Stimulated activated naive CD8-positive, alpha-beta T cell treated with anti-CD3 and anti-CD28 coated beads, Interleukin-15, amount 100 ng/mL, for 72 hours (primary cell): ENCODE results near the gene TESK2.
A peak's percentile ranks its signal among the peaks of the same experiment; 100 is the strongest.
"Not testable (repeated sequence)": the region's sequence is repeated elsewhere in the genome, so short reads cannot be mapped to it uniquely, and the experiment has no call there.

Experiments used
- ATAC-seq: fragments of 150-1000 bp; cut with Tn5 transposase; 2 replicates; pipeline ENCODE4 v1.10.0; 2021; ENCODE audit warnings: mild to moderate bottlenecking, moderate library complexity
- DNase-seq, 2 donors: peaks; one replicate each; pipeline ENCODE4 v3.0.0; 2021 to 2022
- H3K27ac Mint-ChIP-seq, 2 donors: one replicate each; pipeline ENCODE4 v1.8.0; 2022; ENCODE audit warnings: mild to moderate bottlenecking in 2 of 2, mixed read lengths in 2 of 2, moderate library complexity in 2 of 2
- H3K27me3 Mint-ChIP-seq: one replicate; pipeline ENCODE4 v1.8.0; 2022; ENCODE audit warnings: mixed read lengths
- H3K4me1 Mint-ChIP-seq: one replicate; pipeline ENCODE4 v1.8.0; 2022; ENCODE audit warnings: mild to moderate bottlenecking, mixed read lengths
- H3K4me3 Mint-ChIP-seq, 2 donors: one replicate each; pipeline ENCODE4 v1.8.0; 2022; ENCODE audit warnings: mild to moderate bottlenecking in 2 of 2, mixed read lengths in 2 of 2, moderate library complexity in 1 of 2
- H3K9me3 Mint-ChIP-seq, 2 donors: one replicate each; pipeline ENCODE4 v1.8.0; 2022; ENCODE audit warnings: mixed read lengths in 2 of 2

The TESK2 gene

DNA sequence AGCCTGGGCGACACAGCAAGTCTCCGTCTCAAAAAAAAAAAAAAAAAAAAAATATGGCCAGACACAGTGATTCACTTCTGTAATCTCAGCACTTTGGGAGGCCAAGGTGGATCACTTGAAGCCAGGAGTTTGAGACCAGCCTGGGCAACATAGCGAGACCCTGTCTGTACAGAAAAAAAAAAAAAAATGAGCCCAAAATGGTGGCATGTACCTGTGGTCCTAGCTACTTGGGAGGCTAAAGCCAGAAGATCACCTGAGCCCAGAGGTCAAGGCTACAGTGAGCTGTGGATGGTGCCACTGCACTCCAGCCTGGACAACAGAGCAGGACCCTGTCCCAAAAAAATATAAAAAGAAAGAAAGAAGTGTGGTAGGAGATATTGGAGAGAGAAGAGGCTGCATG is 1.7 kb upstream of the TESK2 start:
- Mint-ChIP-seq H3K27me3 (no peaks in the 10 kb centered on the region), H3K4me1 (no peaks in the 10 kb centered on the region), H3K4me3 (no peak overlapping the region), H3K27ac (peak overlapping the region in 1 of 2 donors; percentile 9), H3K9me3 (no peaks in the 10 kb centered on the region)
- no peak for DNase-seq
- no peak for ATAC-seq

- Mint-ChIP-seq H3K27me3 (no peaks in the 10 kb centered on the region), H3K27ac (no peak overlapping the region), H3K4me1 (no peaks in the 10 kb centered on the region), H3K9me3 (no peaks in the 10 kb centered on the region), H3K4me3 (no peak overlapping the region)
- DNase-seq = no peak
- no peak for ATAC-seq
These were observed 711 bp upstream of the TESK2 start for GRCh38 chr1:45491487-45492260.

- no peak overlapping the region for H3K27ac Mint-ChIP-seq
- H3K27me3 Mint-ChIP-seq = no peaks in the 10 kb centered on the region
- DNase-seq (no peak), ATAC-seq (no peak)
- no peaks in the 10 kb centered on the region for H3K4me1 Mint-ChIP-seq
- H3K4me3 Mint-ChIP-seq = no peak overlapping the region
- no peaks in the 10 kb centered on the region for H3K9me3 Mint-ChIP-seq
These were observed 790 bp downstream of the TESK2 start for GRCh38 chr1:45490121-45490625.

DNA sequence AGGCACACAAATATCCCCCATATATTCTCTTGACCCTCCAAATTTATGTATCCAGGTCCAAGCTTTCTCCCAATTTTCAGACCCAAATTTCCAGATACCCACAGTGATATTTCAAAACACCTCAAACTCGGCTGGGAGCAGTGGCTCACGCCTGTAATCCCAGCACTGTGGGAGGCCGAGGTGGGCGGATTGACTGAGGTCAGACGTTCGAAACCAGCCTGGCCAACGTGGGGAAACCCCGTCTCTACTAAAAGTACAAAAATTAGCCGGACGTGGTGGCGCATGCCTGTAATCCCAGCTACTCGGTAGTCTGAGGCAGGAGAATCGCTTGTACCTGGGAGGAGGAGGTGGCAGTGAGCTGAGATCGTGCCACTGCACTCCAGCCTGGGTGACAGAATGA is 1.6 kb downstream of the TESK2 start:
- H3K4me1 Mint-ChIP-seq, H3K9me3 Mint-ChIP-seq, H3K4me3 Mint-ChIP-seq, ATAC-seq, H3K27me3 Mint-ChIP-seq, H3K27ac Mint-ChIP-seq: not testable (repeated sequence)
- peak in 1 of 2 donors; percentile 44 for DNase-seq

GRCh38 chr1:45488666-45489377 is 2.1 kb downstream of the TESK2 start:
- ATAC-seq = no peak
- Mint-ChIP-seq H3K27ac (no peak overlapping the region), H3K4me1 (no peaks in the 10 kb centered on the region), H3K4me3 (no peak overlapping the region), H3K27me3 (no peaks in the 10 kb centered on the region), H3K9me3 (no peaks in the 10 kb centered on the region)
- DNase-seq = no peak

GRCh38 chr1:45485949-45486348 is 5.0 kb downstream of the TESK2 start:
- no peak for ATAC-seq
- Mint-ChIP-seq H3K27ac (no peak overlapping the region), H3K4me1 (no peaks in the 10 kb centered on the region), H3K4me3 (no peak overlapping the region), H3K9me3 (no peaks in the 10 kb centered on the region), H3K27me3 (no peaks in the 10 kb centered on the region)
- DNase-seq = no peak

GRCh38 chr1:45479039-45479748 is 11.8 kb downstream of the TESK2 start:
- Mint-ChIP-seq H3K9me3 (no peaks in the 10 kb centered on the region), H3K4me1 (peaks cover 6% of the 10 kb centered on the region), H3K27ac (no peak overlapping the region), H3K27me3 (no peaks in the 10 kb centered on the region), H3K4me3 (no peak overlapping the region)
- ATAC-seq (no peak), DNase-seq (no peak)

DNA sequence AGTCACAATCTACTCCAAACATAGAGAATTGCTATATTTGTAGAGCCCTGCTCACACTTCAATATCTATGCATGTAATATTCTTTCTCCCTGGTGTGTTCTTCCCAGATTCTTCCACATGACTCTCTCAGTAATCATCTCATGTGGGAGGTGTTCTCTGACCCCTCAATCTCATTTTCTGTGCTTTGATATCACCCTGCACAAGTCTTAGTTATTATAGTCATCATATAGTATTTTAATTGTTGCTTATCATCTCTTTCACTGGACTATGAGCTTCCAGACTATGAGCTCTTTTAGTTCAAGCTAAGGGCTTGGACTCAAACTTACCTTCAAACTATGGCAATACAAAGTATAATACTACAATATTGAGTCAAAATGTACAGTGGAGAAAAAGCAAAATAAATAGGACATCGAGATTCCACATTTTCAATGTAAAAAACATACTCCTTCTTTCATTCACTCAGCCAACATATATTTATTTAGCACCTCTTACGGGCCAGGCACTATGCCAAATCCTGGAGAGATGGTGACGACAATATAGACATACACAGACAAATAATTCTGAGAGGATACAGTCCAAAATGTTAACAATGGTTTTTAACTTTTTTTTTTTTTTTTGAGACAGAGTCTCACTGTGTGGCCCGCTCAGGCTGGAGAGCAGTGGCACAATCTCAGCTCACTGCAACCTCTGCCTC is 12.7 kb downstream of the TESK2 start:
- Mint-ChIP-seq H3K27me3 (no peaks in the 10 kb centered on the region), H3K27ac (no peak overlapping the region), H3K4me1 (peaks cover 8% of the 10 kb centered on the region), H3K9me3 (no peaks in the 10 kb centered on the region), H3K4me3 (no peak overlapping the region)
- ATAC-seq (no peak), DNase-seq (no peak)

- H3K27ac Mint-ChIP-seq = no peak overlapping the region
- ATAC-seq (no peak), DNase-seq (no peak)
- H3K4me1 Mint-ChIP-seq = peaks cover 12% of the 10 kb centered on the region
- H3K27me3 Mint-ChIP-seq = no peaks in the 10 kb centered on the region
- H3K4me3 Mint-ChIP-seq = no peak overlapping the region
- H3K9me3 Mint-ChIP-seq = no peaks in the 10 kb centered on the region
These were observed 13.3 kb downstream of the TESK2 start for GRCh38 chr1:45477646-45478045.

DNA sequence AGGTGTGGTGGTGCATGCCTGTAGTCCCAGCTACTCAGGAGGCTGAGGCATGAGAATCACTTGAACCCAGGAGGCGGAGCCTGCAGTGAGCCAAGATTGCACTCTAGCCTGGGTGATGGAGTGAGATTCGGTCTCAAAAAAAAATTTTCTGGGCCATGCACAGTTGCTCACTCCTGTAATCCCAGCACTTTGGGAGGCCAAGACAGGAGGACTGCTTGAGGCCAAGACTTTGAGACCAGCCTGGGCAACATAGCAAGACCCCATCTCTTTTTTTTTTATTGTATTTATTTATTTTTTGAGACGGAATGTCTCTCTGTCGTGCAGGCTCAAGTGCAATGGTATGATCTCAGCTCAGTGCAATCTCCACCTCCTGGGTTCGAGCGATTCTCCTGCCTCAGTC is 16.8 kb downstream of the TESK2 start:
- ATAC-seq, H3K9me3 Mint-ChIP-seq, H3K4me3 Mint-ChIP-seq, DNase-seq, H3K27ac Mint-ChIP-seq, H3K27me3 Mint-ChIP-seq: not testable (repeated sequence)
- H3K4me1 Mint-ChIP-seq = peaks cover 12% of the 10 kb centered on the region

- Mint-ChIP-seq H3K9me3 (no peaks in the 10 kb centered on the region), H3K4me1 (peaks cover 6% of the 10 kb centered on the region), H3K27me3 (no peaks in the 10 kb centered on the region), H3K27ac (no peak overlapping the region), H3K4me3 (no peak overlapping the region)
- DNase-seq (no peak), ATAC-seq (peak; percentile 56)
These were observed 17.7 kb downstream of the TESK2 start for GRCh38 chr1:45473302-45473701.

DNA sequence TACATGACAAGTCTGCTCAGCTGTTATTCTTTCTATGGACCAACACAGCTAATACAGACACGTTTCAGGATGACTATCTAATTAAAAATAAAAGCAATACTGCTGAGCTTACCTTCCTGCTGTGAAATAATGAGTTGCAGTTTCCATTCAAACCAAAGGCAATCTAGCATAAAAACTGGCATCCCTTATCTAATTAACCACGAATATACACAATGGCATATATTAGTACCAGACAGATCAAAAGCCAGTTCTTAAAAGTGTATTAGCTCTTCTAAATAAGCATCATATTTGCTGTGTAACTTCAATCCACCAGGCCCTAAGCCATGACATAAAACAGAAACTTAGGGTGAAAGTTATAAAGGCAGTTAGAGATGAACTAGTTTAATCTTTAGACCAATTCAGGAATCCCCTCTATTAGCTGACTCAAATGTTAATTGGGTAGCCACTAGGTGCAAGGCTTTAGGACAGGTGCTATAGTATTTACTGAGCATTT is 20.6 kb downstream of the TESK2 start:
- H3K27ac Mint-ChIP-seq = no peak overlapping the region
- H3K9me3 Mint-ChIP-seq = no peaks in the 10 kb centered on the region
- no peaks in the 10 kb centered on the region for H3K27me3 Mint-ChIP-seq
- H3K4me3 Mint-ChIP-seq = no peak overlapping the region
- ATAC-seq = no peak
- DNase-seq = no peak
- H3K4me1 Mint-ChIP-seq = peaks cover 6% of the 10 kb centered on the region

DNA sequence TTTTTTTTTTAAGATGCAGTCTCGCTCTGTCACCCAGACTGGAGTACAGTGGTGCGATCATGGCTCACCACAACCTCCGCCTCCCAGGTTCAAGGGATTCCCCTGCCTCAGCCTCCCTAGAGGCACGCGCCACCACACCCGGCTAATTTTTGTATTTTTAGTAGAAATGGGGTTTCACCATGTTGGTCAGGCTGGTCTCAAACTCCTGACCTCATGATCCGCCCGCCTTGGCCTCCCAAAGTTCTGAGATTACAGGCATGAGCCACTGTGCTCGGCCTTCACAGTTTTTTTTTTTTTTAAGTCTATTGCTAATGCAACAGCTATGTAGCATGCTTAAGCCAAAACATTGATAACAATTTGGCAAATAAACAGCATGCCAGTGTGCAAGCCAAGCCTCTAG is 23.6 kb downstream of the TESK2 start:
- not testable (repeated sequence) for H3K4me3 Mint-ChIP-seq, H3K4me1 Mint-ChIP-seq, DNase-seq, H3K27me3 Mint-ChIP-seq, ATAC-seq, H3K9me3 Mint-ChIP-seq, H3K27ac Mint-ChIP-seq

DNA sequence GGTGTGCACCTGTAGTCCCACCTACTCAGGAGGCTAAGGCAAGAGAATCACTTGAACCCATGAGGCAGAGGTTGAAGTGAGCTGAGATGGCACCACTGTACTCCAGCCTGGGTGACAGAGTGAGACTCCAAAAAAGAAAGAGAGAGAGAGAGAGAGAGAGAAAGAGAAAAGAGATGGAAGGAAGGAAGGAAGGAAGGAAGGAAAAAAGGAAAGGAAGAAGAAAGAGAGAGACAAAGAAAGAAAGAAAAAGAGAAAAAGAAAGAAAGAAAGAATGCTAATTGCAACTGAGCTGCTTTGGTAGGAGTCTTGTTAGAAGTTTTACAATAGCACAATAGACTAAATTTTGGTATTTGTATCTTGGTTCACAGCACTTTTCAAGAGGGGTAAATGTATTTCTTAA is 25.7 kb downstream of the TESK2 start:
- Mint-ChIP-seq H3K4me1 (no peaks in the 10 kb centered on the region), H3K27me3 (no peaks in the 10 kb centered on the region), H3K4me3 (no peak overlapping the region), H3K9me3 (no peaks in the 10 kb centered on the region), H3K27ac (no peak overlapping the region)
- ATAC-seq (no peak), DNase-seq (no peak)

- ATAC-seq = no peak
- no peak overlapping the region for H3K4me3 Mint-ChIP-seq
- H3K4me1 Mint-ChIP-seq = no peaks in the 10 kb centered on the region
- DNase-seq = no peak
- no peaks in the 10 kb centered on the region for H3K9me3 Mint-ChIP-seq
- H3K27me3 Mint-ChIP-seq = no peaks in the 10 kb centered on the region
- H3K27ac Mint-ChIP-seq = no peak overlapping the region
These were observed 32.1 kb downstream of the TESK2 start for GRCh38 chr1:45458894-45459293.
